H1 (cell line): ENCODE results near the gene GPX4. TPM values are rescaled to one million over a fixed set of nuclear protein-coding genes. Genes with fewer than 3 reads are reported as not detected.
A peak's percentile ranks its signal among the peaks of the same experiment; 100 is the strongest.

Experiments used
- ASH2L ChIP-seq: fragments of 200-600, 300-600 bp; sonication (generic); IDR thresholded peaks from one replicate; pipeline ENCODE4 v1.7.1; 2017; ENCODE audit warnings: low read length
- ATF2 ChIP-seq: IDR thresholded peaks from 2 replicates; pipeline ENCODE4 v1.6.1; 2012; ENCODE audit warnings: low read length, inconsistent platforms
- BACH1 ChIP-seq: IDR thresholded peaks from 2 replicates; pipeline ENCODE4 v1.6.1; 2012; ENCODE audit warnings: low read length, improper control_type of control experiment
- BCL11A ChIP-seq, 2 experiments: IDR thresholded peaks; one replicate each; pipeline ENCODE4 v1.6.1; 2011; ENCODE audit warnings: low read depth in 2 of 2, low read length in 2 of 2, mild to moderate bottlenecking in 2 of 2
- CBX5 ChIP-seq: fragments of 300-800, 300-1000 bp; sonication (generic); IDR thresholded peaks from 2 replicates; pipeline ENCODE4 v1.7.1; 2016; ENCODE audit warnings: antibody characterized with exemption, low read length, low read depth
- CBX8 ChIP-seq: fragments of 300-800, 300-1000 bp; sonication (generic); IDR thresholded peaks from 2 replicates; pipeline ENCODE4 v1.7.1; 2016; ENCODE audit warnings: low read depth, low read length, borderline replicate concordance
- CEBPB ChIP-seq: IDR thresholded peaks from 2 replicates; pipeline ENCODE4 v1.6.1; 2012; ENCODE audit warnings: low read depth, low read length
- GABPA ChIP-seq: IDR thresholded peaks from 2 replicates; pipeline ENCODE4 v1.6.1; 2011; ENCODE audit warnings: mild to moderate bottlenecking, low read length, moderate library complexity, borderline replicate concordance; ENCODE audit not compliant: insufficient read depth
- JUN ChIP-seq: IDR thresholded peaks from 2 replicates; pipeline ENCODE4 v1.6.1; 2011; ENCODE audit warnings: low read depth, mild to moderate bottlenecking, improper control_type of control experiment, low read length
- KDM5A ChIP-seq: fragments of 200-600 bp; IDR thresholded peaks from 2 replicates; pipeline ENCODE4 v1.7.1; 2012; ENCODE audit warnings: mild to moderate bottlenecking, low read length, inconsistent platforms, mixed read lengths
- MAFK ChIP-seq: IDR thresholded peaks from 2 replicates; pipeline ENCODE4 v1.6.1; 2012; ENCODE audit warnings: low read depth, mild to moderate bottlenecking, improper control_type of control experiment, low read length
- NANOG ChIP-seq: IDR thresholded peaks from 2 replicates; pipeline ENCODE4 v1.6.1; 2011; ENCODE audit warnings: low read length, low read depth, mild to moderate bottlenecking, inconsistent platforms; ENCODE audit not compliant: insufficient read depth, poor library complexity, severe bottlenecking
- POU5F1 ChIP-seq: IDR thresholded peaks from 2 replicates; pipeline ENCODE4 v1.6.1; 2011; ENCODE audit warnings: low read depth, mild to moderate bottlenecking, low read length, moderate library complexity
- RAD21 ChIP-seq, 2 experiments: IDR thresholded peaks in 1 of 2; conservative IDR thresholded peaks in 1 of 2; 2 replicates each; pipeline ENCODE4 v1.6.1; 2011; ENCODE audit warnings: low read depth in 2 of 2, low read length in 2 of 2, improper control_type of control experiment in 1 of 2, inconsistent platforms in 1 of 2, mild to moderate bottlenecking in 1 of 2, moderate library complexity in 1 of 2
- RFX5 ChIP-seq: IDR thresholded peaks from 2 replicates; pipeline ENCODE4 v1.6.1; 2011; ENCODE audit warnings: low read depth, low read length, improper control_type of control experiment, borderline replicate concordance
- SIN3A ChIP-seq, 2 experiments: IDR thresholded peaks in 1 of 2; conservative IDR thresholded peaks in 1 of 2; 2 replicates each; pipeline ENCODE4 v1.6.1; 2011 to 2012; ENCODE audit warnings: low read length in 2 of 2, improper control_type of control experiment in 1 of 2, low read depth in 1 of 2, mild to moderate bottlenecking in 1 of 2
- SIX5 ChIP-seq: IDR thresholded peaks from 2 replicates; pipeline ENCODE4 v1.6.1; 2011; ENCODE audit warnings: mild to moderate bottlenecking, low read depth, low read length
- SP4 ChIP-seq: IDR thresholded peaks from 2 replicates; pipeline ENCODE4 v1.6.1; 2012; ENCODE audit warnings: low read length, inconsistent platforms
- TAF7 ChIP-seq: optimal IDR thresholded peaks from 2 replicates; pipeline ENCODE3; 2011; ENCODE audit warnings: low read depth, mild to moderate bottlenecking, inconsistent platforms, low read length, moderate library complexity, borderline replicate concordance
- YY1 ChIP-seq: IDR thresholded peaks from 2 replicates; pipeline ENCODE4 v1.6.1; 2011; ENCODE audit warnings: low read depth, mild to moderate bottlenecking, low read length
- polyA plus RNA-seq, 7 experiments: library from polyadenylated mRNA; depleted of rRNA in 3 of 7; stranded (reverse) in 5 of 7; unstranded in 2 of 7; fragments of >200 nt in 5 of 7; fragments of 200-250 nt in 2 of 7; gene quantifications; 1 replicate in 5 of 7; 2 replicates in 1 of 7; 4 replicates in 1 of 7; pipeline versions ENCODE4 v1.2.1 to v1.2.3, GENCODE V29; 2011 to 2013; ENCODE audit warnings: missing spikeins in 2 of 7, mixed read lengths in 2 of 7
- total RNA-seq: library from RNA; stranded (reverse); fragmentation: NEBNext Ultra II Directional; extraction: Animal tissue kit (Norgen Biotek cat#: 25700); gene quantifications from 2 replicates; pipeline ENCODE4 v1.2.1, GENCODE V29; 2021
- TF ChIP-seq, protein P1 (sequence below): IDR thresholded peaks from 2 replicates; pipeline ENCODE4 v1.6.1; 2011; ENCODE audit warnings: low read depth, mild to moderate bottlenecking, low read length; ENCODE audit not compliant: insufficient read depth

GPX4 gene
- total and polyA plus RNA-seq, 2 of the 8 experiments (the other 6 are each of a cell fraction or from before 2014, with no cell fraction given) = 342 to 693 TPM

- TF ChIP-seq GABPA (peak; percentile 80; the same call in 1 of the 2 replicates), KDM5A (no peak), JUN (no peak), TAF7 (no peak), NANOG (no peak), RAD21 (IDR thresholded peaks at IDR 0.05 in 1 of 2, conservative IDR thresholded peaks at IDR 0.05 in 1 of 2; ENCODE audit: low read depth in 2 of 2, low read length in 2 of 2) (peak; percentile 38 to 60; a peak in 3 of 4 replicates), ASH2L (peak; percentile 47), BCL11A (IDR thresholded peaks at IDR 0.05; ENCODE audit: low read depth in 2 of 2, low read length in 2 of 2) (no peak), BACH1 (no peak), MAFK (no peak), CBX5 (no peak), YY1 (0 out of 2 replicates have a peak, but pooled peaks have one; percentile 9), RFX5 (no peak), SIN3A (conservative IDR thresholded peaks at IDR 0.05 in 1 of 2, IDR thresholded peaks at IDR 0.05 in 1 of 2; ENCODE audit: low read depth in 1 of 2, low read length in 2 of 2) (peak in 1 of 2 experiments; percentile 73; a peak in 1 of 4 replicates), CEBPB (no peak), SIX5 (no peak), SP4 (peak; percentile 19; the same call in 1 of the 2 replicates), CBX8 (no peak), POU5F1 (no peak), ATF2 (no peak)
- TF ChIP-seq, protein P1, sequence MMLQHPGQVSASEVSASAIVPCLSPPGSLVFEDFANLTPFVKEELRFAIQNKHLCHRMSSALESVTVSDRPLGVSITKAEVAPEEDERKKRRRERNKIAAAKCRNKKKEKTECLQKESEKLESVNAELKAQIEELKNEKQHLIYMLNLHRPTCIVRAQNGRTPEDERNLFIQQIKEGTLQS = no peak
These were observed 38.9 kb upstream of the GPX4 start (continued) for GRCh38 chr19:1064661-1065605.
